Skeletal muscle satellite cell (primary cell): ENCODE data around the gene ELF5.

Source experiments
- H3K27me3 ChIP-seq: 2 replicates; pipeline ENCODE4 v1.7.0; 2013; ENCODE audit warnings: low read length; ENCODE audit not compliant: control insufficient read depth, insufficient read depth
- H3K36me3 ChIP-seq: 2 replicates; pipeline ENCODE4 v1.7.0; 2013; ENCODE audit warnings: mild to moderate bottlenecking, control low read depth, low read length; ENCODE audit not compliant: insufficient read depth
- H3K4me1 ChIP-seq: 2 replicates; pipeline ENCODE4 v1.7.0; 2013; ENCODE audit warnings: low read length; ENCODE audit not compliant: control insufficient read depth, insufficient read depth
- H3K4me2 ChIP-seq: 2 replicates; pipeline ENCODE4 v1.7.0; 2013; ENCODE audit warnings: mild to moderate bottlenecking, low read length
- H3K4me3 ChIP-seq: 2 replicates; pipeline ENCODE4 v1.7.0; 2013; ENCODE audit warnings: low read length
- H3K9ac ChIP-seq: 2 replicates; pipeline ENCODE4 v1.7.0; 2013; ENCODE audit warnings: mild to moderate bottlenecking, low read depth, low read length, moderate library complexity
- H3K9me3 ChIP-seq: replicated peaks from 2 replicates; pipeline ENCODE4 v1.7.0; 2013; ENCODE audit warnings: mild to moderate bottlenecking, control low read depth, low read length

The ELF5 gene

GRCh38 chr11:34536056-34536455 is 22.5 kb upstream of the ELF5 start:
- Histone ChIP-seq H3K27me3 (peaks cover 84% of the 10 kb centered on the region), H3K9me3 (no peaks in the 10 kb centered on the region)

GRCh38 chr11:34534826-34535225 is 21.2 kb upstream of the ELF5 start:
- H3K4me1 ChIP-seq = no peaks in the 10 kb centered on the region
- H3K4me3 ChIP-seq = no peak overlapping the region
- H3K9me3 ChIP-seq = no peaks in the 10 kb centered on the region
- H3K9ac ChIP-seq = no peak overlapping the region
- no peaks in the 10 kb centered on the region for H3K36me3 ChIP-seq
- H3K27me3 ChIP-seq = peaks cover 84% of the 10 kb centered on the region
- no peak overlapping the region for H3K4me2 ChIP-seq

More at GRCh38 chr11:34536056-34536455, 22.5 kb upstream of the ELF5 start:
- no peak overlapping the region for H3K4me2 ChIP-seq
- no peak overlapping the region for H3K4me3 ChIP-seq
- H3K9ac ChIP-seq = no peak overlapping the region
- H3K36me3 ChIP-seq = no peaks in the 10 kb centered on the region
- no peaks in the 10 kb centered on the region for H3K4me1 ChIP-seq

DNA sequence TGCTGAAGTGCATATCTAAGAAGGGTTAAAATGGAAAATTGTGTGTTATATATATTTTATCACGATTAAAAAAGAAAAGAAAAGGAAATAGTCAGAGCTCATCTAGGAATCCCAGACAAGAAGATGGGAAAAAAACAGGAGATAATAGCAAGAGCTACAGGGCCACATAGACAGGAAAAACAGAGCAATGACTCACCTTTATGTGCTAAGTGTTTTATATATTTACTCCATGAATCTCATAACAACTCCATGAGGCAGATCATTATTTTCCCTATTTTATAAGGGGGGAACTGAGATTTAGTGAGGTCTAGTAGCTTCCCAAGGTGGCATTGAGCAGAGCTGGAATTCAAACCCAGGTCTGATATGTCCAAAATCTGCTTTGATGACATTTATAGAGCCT is 18.1 kb upstream of the ELF5 start:
- Histone ChIP-seq H3K36me3 (no peaks in the 10 kb centered on the region), H3K4me1 (no peaks in the 10 kb centered on the region), H3K4me2 (no peak overlapping the region), H3K27me3 (peaks cover 82% of the 10 kb centered on the region), H3K4me3 (no peak overlapping the region), H3K9ac (no peak overlapping the region), H3K9me3 (no peaks in the 10 kb centered on the region)

DNA sequence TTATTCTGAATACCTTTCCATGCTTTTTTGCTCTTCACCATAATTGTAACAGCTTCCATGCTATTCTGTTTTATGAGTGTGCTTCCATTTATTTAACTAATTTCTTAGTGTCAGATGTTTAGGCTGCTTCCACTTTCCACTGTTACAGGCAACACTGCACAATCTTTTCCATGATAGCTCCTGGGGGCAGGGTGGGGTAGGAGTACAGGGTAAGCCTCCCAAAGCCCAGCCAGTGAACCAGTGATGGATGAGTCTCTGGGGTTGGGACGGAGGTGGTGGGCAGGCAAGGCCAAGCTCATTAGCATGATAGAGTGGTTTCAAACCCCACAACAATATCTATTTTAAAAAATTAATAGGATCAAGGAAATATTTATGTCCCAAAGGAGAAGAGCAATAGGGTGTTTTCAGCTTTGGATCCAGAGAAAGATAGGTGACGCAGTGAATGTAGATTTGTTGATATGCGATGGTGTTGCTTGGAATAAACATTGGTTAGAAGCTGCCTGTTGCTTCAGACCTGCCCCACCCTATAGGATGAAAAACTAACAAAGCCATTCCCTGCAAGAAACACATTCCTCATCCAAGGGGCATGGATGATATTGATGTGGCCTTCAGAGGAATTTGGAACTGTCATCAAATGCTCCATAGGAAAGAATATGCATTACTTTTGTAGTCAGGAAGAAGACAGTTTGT is 17.1 kb upstream of the ELF5 start:
- Histone ChIP-seq H3K4me2 (no peak overlapping the region), H3K9ac (no peak overlapping the region), H3K36me3 (no peaks in the 10 kb centered on the region), H3K27me3 (peaks cover 85% of the 10 kb centered on the region), H3K4me3 (no peak overlapping the region), H3K4me1 (no peaks in the 10 kb centered on the region), H3K9me3 (no peaks in the 10 kb centered on the region)

- no peaks in the 10 kb centered on the region for H3K9me3 ChIP-seq
- H3K27me3 ChIP-seq = peaks cover 83% of the 10 kb centered on the region
- H3K4me3 ChIP-seq = no peak overlapping the region
- H3K4me2 ChIP-seq = no peak overlapping the region
- H3K4me1 ChIP-seq = no peaks in the 10 kb centered on the region
- no peaks in the 10 kb centered on the region for H3K36me3 ChIP-seq
- no peak overlapping the region for H3K9ac ChIP-seq
Observed at GRCh38 chr11:34529643-34530042, 16.0 kb upstream of the ELF5 start.

DNA sequence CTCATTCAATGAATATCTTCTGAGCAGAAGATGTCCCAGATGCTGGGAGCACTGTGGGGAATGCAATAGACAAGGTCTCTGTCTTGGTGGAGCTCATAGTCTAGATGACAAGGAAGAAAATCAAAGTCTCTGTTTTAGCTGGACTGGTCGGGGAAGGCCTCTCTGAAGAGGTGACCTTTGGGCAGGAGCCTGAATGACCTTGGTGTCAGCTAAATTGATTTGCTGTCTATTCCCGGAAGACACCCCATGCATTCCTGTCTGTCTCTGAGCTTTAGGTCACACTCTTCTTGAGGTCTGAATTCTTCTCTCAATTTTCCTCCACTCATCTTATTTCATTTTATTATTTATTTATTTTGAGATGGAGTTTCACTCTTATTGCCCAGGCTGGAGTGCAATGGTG is 14.5 kb upstream of the ELF5 start:
- Histone ChIP-seq H3K9me3 (no peaks in the 10 kb centered on the region), H3K4me3 (no peak overlapping the region), H3K4me1 (no peaks in the 10 kb centered on the region), H3K4me2 (no peak overlapping the region), H3K27me3 (peaks cover 76% of the 10 kb centered on the region), H3K36me3 (no peaks in the 10 kb centered on the region), H3K9ac (no peak overlapping the region)

GRCh38 chr11:34525888-34526657 is 12.5 kb upstream of the ELF5 start:
- Histone ChIP-seq H3K9ac (no peak overlapping the region), H3K36me3 (no peaks in the 10 kb centered on the region), H3K27me3 (peaks cover 71% of the 10 kb centered on the region), H3K4me3 (no peak overlapping the region), H3K4me1 (no peaks in the 10 kb centered on the region), H3K9me3 (no peaks in the 10 kb centered on the region), H3K4me2 (no peak overlapping the region)

DNA sequence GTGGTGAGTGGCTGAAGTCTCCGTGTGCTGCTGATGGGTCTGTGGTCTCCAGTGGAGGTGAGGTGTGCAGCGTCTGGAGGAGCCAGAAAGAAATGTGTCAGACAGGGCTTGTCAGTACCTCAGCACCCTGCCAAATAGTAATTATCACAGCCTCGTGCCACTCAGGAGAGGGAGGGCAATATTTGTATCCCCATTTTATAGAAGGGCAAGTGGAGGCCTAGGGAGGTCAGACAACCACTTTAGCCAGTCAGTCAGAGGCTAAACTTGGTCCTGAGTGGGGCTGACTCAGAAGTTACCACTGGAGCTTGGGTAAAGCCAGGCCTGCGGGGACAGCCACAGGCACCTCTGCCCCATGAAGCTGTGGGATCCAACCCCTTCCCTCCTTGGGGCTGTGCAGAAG is 11.5 kb upstream of the ELF5 start:
- no peaks in the 10 kb centered on the region for H3K9me3 ChIP-seq
- H3K36me3 ChIP-seq = no peaks in the 10 kb centered on the region
- H3K9ac ChIP-seq = no peak overlapping the region
- H3K4me3 ChIP-seq = no peak overlapping the region
- no peaks in the 10 kb centered on the region for H3K4me1 ChIP-seq
- H3K4me2 ChIP-seq = no peak overlapping the region
- peaks cover 61% of the 10 kb centered on the region for H3K27me3 ChIP-seq

- Histone ChIP-seq H3K27me3 (peaks cover 60% of the 10 kb centered on the region), H3K36me3 (no peaks in the 10 kb centered on the region), H3K4me2 (no peak overlapping the region), H3K9me3 (no peaks in the 10 kb centered on the region), H3K9ac (no peak overlapping the region), H3K4me3 (no peak overlapping the region), H3K4me1 (no peaks in the 10 kb centered on the region)
Observed at GRCh38 chr11:34524696-34525095, 11.1 kb upstream of the ELF5 start.

DNA sequence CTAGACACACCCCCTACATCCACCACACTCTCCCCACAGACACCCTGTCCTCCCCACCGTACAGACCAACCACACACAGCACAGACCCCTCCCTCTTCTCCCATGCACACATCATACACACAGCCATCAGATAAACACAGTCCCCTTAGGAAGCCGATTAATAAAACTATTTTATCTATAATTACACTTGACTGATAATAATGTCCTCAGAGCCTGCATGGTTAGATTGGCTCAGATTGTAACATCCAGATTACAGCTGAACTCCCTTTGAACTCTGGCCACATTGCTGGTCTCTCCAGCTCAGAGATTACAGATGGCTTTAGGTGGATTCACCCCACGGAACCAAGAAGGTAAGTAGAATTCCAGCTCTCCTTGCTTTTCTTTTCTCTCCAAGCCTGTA is 9.5 kb upstream of the ELF5 start:
- H3K4me3 ChIP-seq = no peak overlapping the region
- H3K36me3 ChIP-seq = no peaks in the 10 kb centered on the region
- H3K4me1 ChIP-seq = no peaks in the 10 kb centered on the region
- no peak overlapping the region for H3K4me2 ChIP-seq
- no peaks in the 10 kb centered on the region for H3K9me3 ChIP-seq
- H3K27me3 ChIP-seq = peaks cover 64% of the 10 kb centered on the region
- no peak overlapping the region for H3K9ac ChIP-seq

DNA sequence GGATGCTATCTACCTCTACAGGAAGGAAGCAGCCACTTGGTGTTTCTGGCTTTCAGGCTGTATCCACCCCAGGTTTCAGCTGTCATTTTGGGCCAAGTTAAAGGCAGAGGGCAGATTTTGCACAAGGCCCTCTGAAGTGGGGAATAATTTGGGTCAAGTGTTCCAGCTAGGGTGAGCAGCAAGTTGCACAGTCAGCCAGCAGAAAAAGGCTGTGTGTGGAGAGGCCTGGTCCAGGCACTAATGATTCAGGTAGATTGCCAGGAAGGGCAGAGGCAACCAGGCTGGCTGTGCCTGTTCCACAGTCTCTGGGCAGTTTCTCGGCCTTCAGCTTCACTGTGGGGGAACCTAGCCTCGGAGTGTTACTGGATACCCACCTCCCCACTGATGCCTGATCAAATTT is 8.6 kb upstream of the ELF5 start:
- peaks cover 65% of the 10 kb centered on the region for H3K27me3 ChIP-seq
- no peak overlapping the region for H3K9ac ChIP-seq
- no peaks in the 10 kb centered on the region for H3K9me3 ChIP-seq
- H3K4me1 ChIP-seq = no peaks in the 10 kb centered on the region
- no peak overlapping the region for H3K4me2 ChIP-seq
- H3K4me3 ChIP-seq = no peak overlapping the region
- no peaks in the 10 kb centered on the region for H3K36me3 ChIP-seq

DNA sequence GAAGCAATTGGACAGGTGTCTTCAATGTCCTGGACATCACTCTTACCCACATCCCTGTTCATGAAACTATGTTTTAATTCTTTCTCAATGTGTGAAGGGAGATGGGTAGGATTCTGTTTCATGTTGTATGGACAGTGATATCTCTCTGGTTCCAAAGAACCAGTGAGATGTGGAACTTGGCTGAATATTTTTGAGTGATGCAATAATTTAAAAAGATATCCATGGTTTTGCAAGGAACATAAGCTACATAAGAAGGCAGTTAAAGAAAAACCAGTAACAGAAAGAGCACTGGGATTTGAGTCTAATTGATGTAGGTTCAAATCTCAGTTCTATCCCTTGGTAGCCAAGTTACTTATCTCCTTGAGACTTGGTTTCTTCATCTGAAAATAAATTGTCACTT is 7.7 kb upstream of the ELF5 start:
- Histone ChIP-seq H3K9ac (no peak overlapping the region), H3K27me3 (peaks cover 64% of the 10 kb centered on the region), H3K9me3 (no peaks in the 10 kb centered on the region), H3K36me3 (no peaks in the 10 kb centered on the region), H3K4me2 (no peak overlapping the region), H3K4me3 (no peak overlapping the region), H3K4me1 (no peaks in the 10 kb centered on the region)
